Nephron progenitor cell (in vitro differentiated cells): ENCODE measurements around the gene LRFN5.

ENCODE experiments used
- DNase-seq: peaks from one replicate; pipeline ENCODE4 v3.0.0; 2021
- H3K27ac Mint-ChIP-seq: 2 replicates; pipeline ENCODE4 v1.8.0; 2021; ENCODE audit warnings: mild to moderate bottlenecking, moderate library complexity, mixed read lengths
- H3K27me3 Mint-ChIP-seq: 2 replicates; pipeline ENCODE4 v1.8.0; 2021; ENCODE audit warnings: mild to moderate bottlenecking, low read depth, mixed read lengths; ENCODE audit not compliant: poor library complexity
- H3K36me3 Mint-ChIP-seq: 2 replicates; pipeline ENCODE4 v1.8.0; 2021; ENCODE audit warnings: low read depth, mixed read lengths
- H3K4me1 Mint-ChIP-seq: 2 replicates; pipeline ENCODE4 v1.8.0; 2021; ENCODE audit warnings: mixed read lengths
- H3K4me3 Mint-ChIP-seq: 2 replicates; pipeline ENCODE4 v1.8.0; 2021; ENCODE audit warnings: mild to moderate bottlenecking, moderate library complexity, mixed read lengths
- H3K9me3 Mint-ChIP-seq: 2 replicates; pipeline ENCODE4 v1.8.0; 2021; ENCODE audit warnings: mild to moderate bottlenecking, moderate library complexity, mixed read lengths
- TF ChIP-seq, protein P1 (sequence below): fragments of 200-600 bp; sonication (generic); IDR thresholded peaks from 2 replicates; pipeline ENCODE4 v1.5.0; 2021; ENCODE audit warnings: antibody characterized with exemption

The LRFN5 gene

DNA sequence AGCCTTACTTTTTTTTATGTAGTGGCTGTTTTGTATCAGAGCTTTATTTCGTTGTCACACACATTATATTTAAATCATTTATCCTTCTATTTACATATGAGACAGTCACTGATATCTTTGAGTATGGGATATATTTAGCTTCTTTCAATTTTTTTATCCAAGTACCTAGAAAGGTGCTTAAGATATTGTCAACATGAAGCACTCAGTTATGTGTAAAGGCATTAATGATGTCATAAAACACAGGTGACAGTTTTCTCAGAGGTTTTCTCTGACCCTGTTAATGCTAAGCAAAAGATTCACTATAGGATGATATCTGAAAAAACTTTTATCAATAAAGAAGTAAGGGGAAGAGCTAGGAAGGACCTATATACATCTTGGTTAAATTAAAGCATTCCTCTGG is 23.2 kb downstream of the LRFN5 start:
- Mint-ChIP-seq H3K4me1 (no peaks in the 10 kb centered on the region), H3K27me3 (no peaks in the 10 kb centered on the region), H3K36me3 (no peaks in the 10 kb centered on the region), H3K4me3 (no peak overlapping the region), H3K9me3 (no peaks in the 10 kb centered on the region), H3K27ac (no peak overlapping the region)
- no peak for DNase-seq
- TF ChIP-seq, protein P1, sequence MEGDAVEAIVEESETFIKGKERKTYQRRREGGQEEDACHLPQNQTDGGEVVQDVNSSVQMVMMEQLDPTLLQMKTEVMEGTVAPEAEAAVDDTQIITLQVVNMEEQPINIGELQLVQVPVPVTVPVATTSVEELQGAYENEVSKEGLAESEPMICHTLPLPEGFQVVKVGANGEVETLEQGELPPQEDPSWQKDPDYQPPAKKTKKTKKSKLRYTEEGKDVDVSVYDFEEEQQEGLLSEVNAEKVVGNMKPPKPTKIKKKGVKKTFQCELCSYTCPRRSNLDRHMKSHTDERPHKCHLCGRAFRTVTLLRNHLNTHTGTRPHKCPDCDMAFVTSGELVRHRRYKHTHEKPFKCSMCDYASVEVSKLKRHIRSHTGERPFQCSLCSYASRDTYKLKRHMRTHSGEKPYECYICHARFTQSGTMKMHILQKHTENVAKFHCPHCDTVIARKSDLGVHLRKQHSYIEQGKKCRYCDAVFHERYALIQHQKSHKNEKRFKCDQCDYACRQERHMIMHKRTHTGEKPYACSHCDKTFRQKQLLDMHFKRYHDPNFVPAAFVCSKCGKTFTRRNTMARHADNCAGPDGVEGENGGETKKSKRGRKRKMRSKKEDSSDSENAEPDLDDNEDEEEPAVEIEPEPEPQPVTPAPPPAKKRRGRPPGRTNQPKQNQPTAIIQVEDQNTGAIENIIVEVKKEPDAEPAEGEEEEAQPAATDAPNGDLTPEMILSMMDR: no peak

DNA sequence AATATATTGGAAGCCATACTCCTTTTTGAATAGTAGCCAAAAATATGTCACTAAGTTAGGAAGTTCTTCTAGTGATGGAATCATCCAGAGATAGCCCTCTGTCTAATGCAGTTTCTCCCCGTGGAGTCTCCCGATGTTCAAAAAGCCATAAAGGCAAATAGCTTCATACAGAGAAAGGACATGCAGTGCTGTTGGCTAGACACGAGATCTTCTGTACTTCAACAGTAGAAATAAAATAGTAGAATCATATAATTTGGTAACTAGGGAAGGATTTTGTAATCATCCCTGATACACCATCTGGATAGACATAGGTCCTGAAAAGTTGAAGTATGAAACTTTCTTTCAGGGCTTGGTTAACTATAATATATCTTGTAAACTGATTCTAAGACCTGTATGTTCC is 27.6 kb downstream of the LRFN5 start:
- Mint-ChIP-seq H3K27me3 (no peaks in the 10 kb centered on the region), H3K4me1 (no peaks in the 10 kb centered on the region), H3K4me3 (no peak overlapping the region), H3K9me3 (no peaks in the 10 kb centered on the region), H3K36me3 (no peaks in the 10 kb centered on the region), H3K27ac (no peak overlapping the region)
- TF ChIP-seq, protein P1: no peak
- no peak for DNase-seq

DNA sequence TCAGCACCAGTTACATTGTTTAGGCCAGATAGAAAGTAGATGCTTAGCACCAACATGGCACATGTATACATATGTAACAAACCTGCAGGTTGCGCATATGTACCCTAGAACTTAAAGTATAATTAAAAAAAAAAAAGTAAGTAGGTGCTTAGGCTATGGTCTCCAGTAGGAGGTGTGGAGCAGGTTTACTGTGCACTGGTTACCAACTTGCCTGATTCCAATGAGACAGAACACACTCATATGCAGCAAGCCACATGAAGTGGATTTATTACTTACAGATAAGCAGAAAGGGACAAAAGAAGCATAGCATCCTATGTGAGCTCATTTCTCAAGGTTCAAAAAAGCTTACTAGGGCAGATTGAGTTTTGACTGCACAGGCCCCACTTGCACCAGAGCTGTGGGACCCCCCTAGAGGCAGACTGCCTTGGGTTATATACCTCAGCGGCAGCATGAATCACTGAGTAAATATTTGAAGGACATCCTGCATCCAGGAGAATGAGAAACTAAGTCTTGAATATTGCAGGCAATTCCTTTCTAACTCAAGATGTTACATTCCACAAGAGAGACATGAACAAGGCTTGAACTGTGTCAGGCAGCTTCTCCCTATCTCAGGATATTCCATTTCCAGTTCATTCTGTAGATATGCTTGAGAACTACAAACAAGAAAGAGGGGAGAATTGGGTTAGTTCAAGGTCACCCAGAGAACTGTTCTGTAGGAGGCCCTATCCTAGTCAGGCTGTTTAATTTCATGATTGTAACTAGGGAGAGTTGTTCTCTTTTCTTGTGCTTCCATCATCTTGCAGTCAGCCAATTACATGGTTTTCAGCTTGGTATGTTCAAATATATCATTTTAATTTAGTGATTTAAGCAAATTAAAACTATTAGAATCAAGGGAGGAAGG is 30.1 kb downstream of the LRFN5 start:
- TF ChIP-seq, protein P1: no peak
- Mint-ChIP-seq H3K4me3 (no peak overlapping the region), H3K36me3 (no peaks in the 10 kb centered on the region), H3K27ac (no peak overlapping the region), H3K9me3 (no peaks in the 10 kb centered on the region), H3K4me1 (no peaks in the 10 kb centered on the region), H3K27me3 (no peaks in the 10 kb centered on the region)
- DNase-seq: no peak

DNA sequence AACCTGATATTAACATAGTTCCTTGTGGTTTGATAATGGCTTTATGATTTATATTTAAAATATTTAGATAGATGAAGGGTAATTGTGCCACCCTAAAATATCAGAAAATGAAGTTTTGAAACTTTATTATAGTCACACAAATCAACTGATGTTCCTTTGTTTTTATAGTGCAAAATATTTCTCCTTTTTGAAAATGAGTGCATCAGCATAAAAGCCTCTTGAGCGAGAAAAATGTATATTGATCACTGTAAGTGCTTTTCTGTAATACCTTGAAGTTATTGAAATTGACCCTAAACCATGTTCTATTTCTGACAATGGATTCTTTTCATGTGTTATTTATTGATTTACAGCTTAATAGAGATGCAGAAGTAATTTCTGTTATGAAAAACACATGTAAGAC is 35.0 kb downstream of the LRFN5 start:
- TF ChIP-seq, protein P1: no peak
- Mint-ChIP-seq H3K27me3 (no peaks in the 10 kb centered on the region), H3K4me3 (no peak overlapping the region), H3K36me3 (no peaks in the 10 kb centered on the region), H3K27ac (no peak overlapping the region), H3K9me3 (no peaks in the 10 kb centered on the region), H3K4me1 (no peaks in the 10 kb centered on the region)
- DNase-seq: no peak

DNA sequence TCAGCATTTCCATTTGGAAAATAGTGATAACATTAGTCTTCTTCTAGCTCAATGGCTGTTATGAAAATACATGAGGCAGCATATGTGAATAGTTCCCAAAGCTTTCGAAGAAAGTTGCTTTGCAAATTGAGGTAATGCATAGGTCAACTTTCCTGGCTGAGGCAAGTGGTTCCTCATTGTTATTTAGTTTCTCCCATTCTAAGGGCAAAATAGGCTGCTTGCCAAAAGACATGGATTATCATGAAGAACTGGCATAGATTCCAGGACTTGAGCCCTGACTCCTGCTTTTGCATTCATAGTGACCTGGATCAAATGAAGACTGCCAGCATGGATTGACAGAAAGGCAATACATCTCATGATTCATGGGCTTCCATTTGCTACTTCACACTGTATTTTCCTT is 35.7 kb downstream of the LRFN5 start:
- H3K27ac Mint-ChIP-seq: no peak overlapping the region
- no peak overlapping the region for H3K4me3 Mint-ChIP-seq
- DNase-seq: no peak
- no peaks in the 10 kb centered on the region for H3K4me1 Mint-ChIP-seq
- H3K27me3 Mint-ChIP-seq: no peaks in the 10 kb centered on the region
- no peaks in the 10 kb centered on the region for H3K36me3 Mint-ChIP-seq
- TF ChIP-seq, protein P1: no peak
- H3K9me3 Mint-ChIP-seq: no peaks in the 10 kb centered on the region

DNA sequence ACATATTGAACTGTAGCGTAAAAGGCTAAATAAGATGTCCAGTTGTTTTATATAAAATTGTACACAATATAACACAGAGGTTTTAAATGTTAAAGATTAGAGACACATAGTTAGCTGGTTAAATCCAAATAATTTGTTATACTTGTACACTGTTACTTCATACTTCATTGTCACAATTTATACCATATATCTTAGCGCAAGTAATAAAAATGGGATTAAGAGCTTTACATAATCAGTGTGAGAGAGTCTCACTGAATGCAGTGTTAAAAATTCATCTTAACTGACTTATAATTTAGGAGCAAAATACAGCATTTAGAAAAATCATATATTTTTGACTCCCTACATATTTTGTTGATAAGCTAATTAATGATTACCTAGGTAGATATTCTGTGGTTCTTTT is 36.1 kb downstream of the LRFN5 start:
- Mint-ChIP-seq H3K27ac (no peak overlapping the region), H3K4me3 (no peak overlapping the region), H3K9me3 (no peaks in the 10 kb centered on the region), H3K36me3 (no peaks in the 10 kb centered on the region), H3K27me3 (no peaks in the 10 kb centered on the region), H3K4me1 (no peaks in the 10 kb centered on the region)
- TF ChIP-seq, protein P1: no peak
- no peak for DNase-seq
